Suprapubic skin (tissue), 4 donors: Measurements from ENCODE around the gene SAMM50. TPM values are rescaled to one million over a fixed set of nuclear protein-coding genes. Genes with fewer than 3 reads are reported as not detected.

Experiments
- DNase-seq, 2 donors: peaks; one replicate each; pipeline ENCODE4 v3.0.0-alpha.2; 2019; ENCODE audit warnings: low spot score in 2 of 2
- H3K27ac ChIP-seq: fragments of 200-600 bp; sonication (generic); one replicate; pipeline ENCODE4 v1.5.1; 2019
- H3K27me3 ChIP-seq: fragments of 200-600 bp; sonication (generic); one replicate; pipeline ENCODE4 v1.5.1; 2019
- H3K36me3 ChIP-seq: fragments of 200-600 bp; sonication (generic); one replicate; pipeline ENCODE4 v1.5.1; 2019
- H3K4me1 ChIP-seq: fragments of 200-600 bp; sonication (generic); one replicate; pipeline ENCODE4 v1.5.1; 2019
- H3K4me3 ChIP-seq: fragments of 200-600 bp; sonication (generic); one replicate; pipeline ENCODE4 v1.5.1; 2019; ENCODE audit warnings: mild to moderate bottlenecking
- H3K9me3 ChIP-seq: fragments of 200-600 bp; sonication (generic); one replicate; pipeline ENCODE4 v1.5.1; 2019
- CTCF ChIP-seq, 2 donors: fragments of 200-600 bp in 1 of 2; fragments of 450-650 bp in 1 of 2; sonication (generic) in 1 of 2; IDR thresholded peaks; one replicate each; pipeline ENCODE4 v1.5.1; 2016 to 2019; ENCODE audit warnings: antibody characterized with exemption in 2 of 2, mild to moderate bottlenecking in 1 of 2, moderate library complexity in 1 of 2
- EP300 ChIP-seq: sonication (generic); formaldehyde crosslinking; IDR thresholded peaks from one replicate; pipeline ENCODE4 v1.6.1; 2017; ENCODE audit warnings: antibody characterized with exemption
- POLR2A ChIP-seq, 2 donors: fragments of 450-650 bp; IDR thresholded peaks; one replicate each; pipeline ENCODE4 v1.6.1; 2017; ENCODE audit warnings: antibody characterized with exemption in 2 of 2, mild to moderate bottlenecking in 2 of 2, moderate library complexity in 2 of 2
- POLR2AphosphoS5 ChIP-seq, 3 donors: sonication (generic); formaldehyde crosslinking; IDR thresholded peaks; one replicate each; pipeline ENCODE4 v1.6.1; 2017; ENCODE audit warnings: antibody characterized with exemption in 3 of 3
- WGBS: methylation state at CpG from one replicate; pipeline ENCODE4 v1.1.5; 2018; 5-methylcytosine and 5-hydroxymethylcytosine counted together
- total RNA-seq, 4 donors: library from RNA; depleted of rRNA; stranded (reverse); fragments of >200 nt; gene quantifications; one replicate each; pipeline ENCODE4 v1.1.0, GENCODE V29; 2016

SAMM50 gene
- total RNA-seq, 4 donors from 2014 or later: 32.1 to 41.1 (median 33.8) TPM

DNA sequence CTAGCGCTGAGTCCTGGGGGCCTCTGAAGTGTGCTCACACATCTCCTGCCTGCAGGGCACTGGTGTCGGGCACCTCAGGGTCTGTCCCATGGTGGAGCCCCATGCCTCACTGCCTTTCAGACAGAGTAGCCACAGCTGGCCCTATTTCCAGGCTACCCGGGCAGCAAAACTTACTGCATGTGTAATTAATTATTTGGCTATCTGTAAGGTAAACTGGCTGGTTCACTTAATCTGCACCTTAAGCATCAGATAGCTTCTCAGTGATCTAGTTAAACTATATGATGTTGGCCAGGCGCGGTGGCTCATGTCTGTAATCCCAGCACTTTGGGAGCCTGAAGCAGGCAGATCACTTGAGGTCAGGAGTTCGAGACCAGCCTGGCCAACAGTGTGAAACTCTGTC lies 26.3 kb upstream of the SAMM50 start:
- H3K36me3 ChIP-seq: no peaks in the 10 kb centered on the region
- no peaks in the 10 kb centered on the region for H3K27me3 ChIP-seq
- H3K27ac ChIP-seq: no peak overlapping the region
- no peak for DNase-seq
- H3K9me3 ChIP-seq: no peaks in the 10 kb centered on the region
- 91% methylated on average over 6 of the region's 6 CpGs for WGBS
- peaks cover 26% of the 10 kb centered on the region for H3K4me1 ChIP-seq
- TF ChIP-seq CTCF (IDR thresholded peaks at IDR 0.05) (no peak), POLR2AphosphoS5 (IDR thresholded peaks at IDR 0.05) (no peak), POLR2A (IDR thresholded peaks at IDR 0.05) (no peak)
- H3K4me3 ChIP-seq: no peak overlapping the region

- no peak for DNase-seq
- Histone ChIP-seq H3K27me3 (no peaks in the 10 kb centered on the region), H3K4me3 (no peak overlapping the region), H3K9me3 (no peaks in the 10 kb centered on the region), H3K27ac (no peak overlapping the region), H3K4me1 (peaks cover 2% of the 10 kb centered on the region), H3K36me3 (no peaks in the 10 kb centered on the region)
- 45% methylated on average over 4 of the region's 4 CpGs for whole genome bisulfite sequencing
- no peak for TF ChIP-seq EP300
- TF ChIP-seq POLR2AphosphoS5 (IDR thresholded peaks at IDR 0.05): no peak
- no peak for TF ChIP-seq CTCF (IDR thresholded peaks at IDR 0.05)
- TF ChIP-seq POLR2A (IDR thresholded peaks at IDR 0.05): no peak
Measured at GRCh38 chr22:43931771-43932170, 23.5 kb upstream of the SAMM50 start.

- no peak overlapping the region for H3K4me3 ChIP-seq
- whole genome bisulfite sequencing: 82% methylated on average over 6 of the region's 6 CpGs
- peaks cover 7% of the 10 kb centered on the region for H3K4me1 ChIP-seq
- H3K36me3 ChIP-seq: no peaks in the 10 kb centered on the region
- H3K27me3 ChIP-seq: no peaks in the 10 kb centered on the region
- no peak for DNase-seq
- TF ChIP-seq EP300: no peak
- H3K27ac ChIP-seq: no peak overlapping the region
- H3K9me3 ChIP-seq: no peaks in the 10 kb centered on the region
Measured at GRCh38 chr22:43941449-43941848, 13.8 kb upstream of the SAMM50 start.

- H3K27ac ChIP-seq: no peak overlapping the region
- no peak for TF ChIP-seq EP300
- TF ChIP-seq CTCF (IDR thresholded peaks at IDR 0.05): no peak
- TF ChIP-seq POLR2A (IDR thresholded peaks at IDR 0.05): no peak
- no peak for TF ChIP-seq POLR2AphosphoS5 (IDR thresholded peaks at IDR 0.05)
- 70% methylated on average over 12 of the region's 20 CpGs for WGBS
- no peaks in the 10 kb centered on the region for H3K27me3 ChIP-seq
- no peaks in the 10 kb centered on the region for H3K9me3 ChIP-seq
- H3K36me3 ChIP-seq: no peaks in the 10 kb centered on the region
- peaks cover 7% of the 10 kb centered on the region for H3K4me1 ChIP-seq
- no peak for DNase-seq
- no peak overlapping the region for H3K4me3 ChIP-seq
Measured at GRCh38 chr22:43944670-43945430, 10.4 kb upstream of the SAMM50 start.

DNA sequence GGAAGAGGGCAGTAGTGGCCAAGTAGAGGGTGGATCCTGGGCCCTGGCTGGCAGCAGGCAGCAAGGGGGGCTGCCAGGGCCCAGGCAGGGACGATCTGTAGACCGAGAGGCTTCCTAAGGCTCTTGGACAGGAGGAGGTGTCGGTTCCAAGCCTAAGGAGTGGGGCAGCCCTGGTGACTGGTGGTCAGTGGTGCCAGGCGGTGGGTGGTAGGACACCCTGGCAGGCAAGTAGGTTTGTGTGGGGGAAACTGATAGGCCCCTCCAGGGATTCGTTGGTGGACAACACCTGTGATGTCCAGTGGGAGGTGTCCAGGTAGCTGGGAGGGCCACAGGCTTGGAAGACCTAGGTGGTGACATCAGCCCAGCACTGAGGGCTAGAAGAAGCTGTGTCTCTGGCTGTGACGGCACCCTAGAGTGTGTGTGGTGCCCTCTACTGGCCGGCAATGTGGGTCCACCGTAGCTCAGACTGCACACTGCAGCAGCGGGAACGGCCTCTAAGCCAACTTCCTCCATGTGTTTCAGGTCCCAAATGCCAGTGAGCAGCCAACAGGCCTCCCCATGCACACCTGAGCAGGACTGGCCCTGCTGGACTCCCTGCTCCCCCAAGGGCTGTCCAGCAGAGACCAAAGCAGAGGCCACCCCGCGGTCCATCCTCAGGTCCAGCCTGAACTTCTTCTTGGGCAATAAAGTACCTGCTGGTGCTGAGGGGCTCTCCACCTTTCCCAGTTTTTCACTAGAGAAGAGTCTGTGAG lies 9.4 kb upstream of the SAMM50 start:
- H3K9me3 ChIP-seq: no peaks in the 10 kb centered on the region
- no peak for DNase-seq
- no peak overlapping the region for H3K4me3 ChIP-seq
- TF ChIP-seq POLR2AphosphoS5 (IDR thresholded peaks at IDR 0.05) (no peak), CTCF (IDR thresholded peaks at IDR 0.05) (peak in 1 of 2 donors; percentile 55)
- peaks cover 7% of the 10 kb centered on the region for H3K4me1 ChIP-seq
- no peaks in the 10 kb centered on the region for H3K36me3 ChIP-seq
- H3K27me3 ChIP-seq: no peaks in the 10 kb centered on the region
- 68% methylated on average over 6 of the region's 12 CpGs for WGBS
- no peak overlapping the region for H3K27ac ChIP-seq
